ENCODE measurements around the gene ERCC4.
"Not testable (repeated sequence)": the region's sequence is repeated elsewhere in the genome, so short reads cannot be mapped to it uniquely, and the experiment has no call there.

ERCC4 gene

GRCh38 chr16:13904179-13904691 is 15.7 kb upstream of the ERCC4 start:
- peaks cover 2% of the 10 kb centered on the region for H3K36me3 Mint-ChIP-seq
- H3K4me1 Mint-ChIP-seq = no peaks in the 10 kb centered on the region
- peaks cover 25% of the 10 kb centered on the region for H3K27me3 Mint-ChIP-seq
- H3K4me3 Mint-ChIP-seq = no peak overlapping the region
- no peaks in the 10 kb centered on the region for H3K9me3 Mint-ChIP-seq
- no peak overlapping the region for H3K27ac Mint-ChIP-seq

DNA sequence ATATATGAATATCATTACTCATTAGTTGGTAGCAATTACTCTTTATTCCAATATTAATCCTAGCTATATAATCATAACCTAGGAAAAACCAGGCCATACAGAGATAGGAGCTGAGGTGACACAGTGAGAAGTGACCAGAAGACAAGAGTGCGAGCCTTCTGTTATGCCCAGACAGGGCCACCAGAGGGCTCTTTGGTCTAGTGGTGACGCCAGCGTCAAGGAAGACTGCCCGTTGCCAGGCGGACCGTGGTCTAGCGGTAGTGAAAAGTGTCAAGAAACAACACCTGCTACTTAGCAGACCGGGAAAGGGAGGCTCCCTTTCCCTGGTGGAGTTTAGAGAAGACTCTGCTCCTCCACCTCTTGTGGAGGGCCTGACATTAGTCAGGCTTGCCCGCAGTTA is 15.1 kb upstream of the ERCC4 start:
- H3K27me3 Mint-ChIP-seq = peaks cover 25% of the 10 kb centered on the region
- H3K27ac Mint-ChIP-seq, H3K4me1 Mint-ChIP-seq, H3K9me3 Mint-ChIP-seq, H3K4me3 Mint-ChIP-seq, H3K36me3 Mint-ChIP-seq: not testable (repeated sequence)

DNA sequence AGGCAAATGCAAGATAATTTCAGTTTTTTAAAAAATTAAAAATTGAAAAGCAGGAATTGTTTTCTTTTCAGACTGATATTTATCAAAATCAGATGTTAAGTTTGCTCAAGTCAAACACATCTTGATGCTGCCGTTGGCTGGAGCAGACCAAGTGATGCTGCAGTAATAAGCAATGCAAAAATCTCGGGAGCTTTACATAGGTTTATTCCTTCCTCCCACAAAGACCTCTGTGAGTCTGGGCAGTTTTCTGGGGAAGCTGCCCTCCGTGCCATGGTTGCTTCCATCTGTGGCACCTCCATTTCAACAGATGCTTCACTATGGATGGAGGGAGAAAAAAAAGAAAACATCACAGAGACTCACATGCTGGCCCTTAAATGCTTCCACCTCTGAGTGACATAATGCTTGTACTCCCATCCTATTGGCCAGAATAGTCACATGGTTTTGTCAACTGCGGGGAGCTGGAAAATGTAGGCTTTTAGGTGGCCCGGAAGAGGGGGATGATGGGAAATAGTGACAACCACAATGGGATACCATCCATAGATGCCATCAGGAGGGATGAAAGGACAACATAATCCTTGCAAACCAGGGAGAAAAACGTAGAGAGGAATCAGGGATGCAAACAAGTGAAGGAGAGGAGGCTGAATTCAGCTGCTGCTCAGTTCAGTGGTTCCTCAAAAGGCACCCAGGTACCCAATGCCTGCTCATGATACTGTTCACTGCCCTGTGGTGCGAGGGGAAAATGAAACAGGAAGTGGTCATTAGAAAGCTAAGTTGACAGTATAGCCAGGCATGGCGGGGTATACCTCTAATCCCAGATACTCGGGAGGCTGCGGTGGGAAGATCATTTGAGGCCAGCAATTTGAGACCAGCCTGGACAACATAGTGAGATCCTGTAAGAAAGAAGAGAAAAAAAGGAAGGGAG is 13.5 kb upstream of the ERCC4 start:
- no peak overlapping the region for H3K4me3 Mint-ChIP-seq
- no peaks in the 10 kb centered on the region for H3K4me1 Mint-ChIP-seq
- no peak overlapping the region for H3K27ac Mint-ChIP-seq
- H3K9me3 Mint-ChIP-seq = no peaks in the 10 kb centered on the region
- peaks cover 2% of the 10 kb centered on the region for H3K36me3 Mint-ChIP-seq
- peaks cover 23% of the 10 kb centered on the region for H3K27me3 Mint-ChIP-seq

DNA sequence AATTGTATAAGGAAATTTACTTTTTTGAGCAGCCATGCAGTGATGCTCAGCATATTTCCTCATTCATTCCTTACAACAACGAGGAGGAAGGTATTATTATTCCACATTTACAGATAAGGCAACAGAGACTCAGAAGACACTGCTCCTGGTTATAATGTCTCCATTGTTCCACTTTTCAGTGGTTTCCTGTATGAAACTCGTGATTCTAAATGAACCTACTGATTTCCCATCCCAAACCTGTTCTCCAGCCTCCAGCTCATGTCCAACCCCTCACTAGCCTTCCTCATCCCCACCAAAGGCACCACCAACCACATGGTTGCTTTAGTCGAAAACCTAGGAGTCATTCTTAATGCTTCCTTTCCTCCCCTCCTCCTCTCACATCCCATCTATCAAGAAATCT is 12.5 kb upstream of the ERCC4 start:
- Mint-ChIP-seq H3K27me3 (peaks cover 19% of the 10 kb centered on the region), H3K4me1 (no peaks in the 10 kb centered on the region)

GRCh38 chr16:13909069-13909468 is 10.9 kb upstream of the ERCC4 start:
- no peaks in the 10 kb centered on the region for H3K4me1 Mint-ChIP-seq
- H3K4me3 Mint-ChIP-seq = no peak overlapping the region
- H3K27ac Mint-ChIP-seq = no peak overlapping the region
- H3K36me3 Mint-ChIP-seq = no peaks in the 10 kb centered on the region
- H3K27me3 Mint-ChIP-seq = peaks cover 16% of the 10 kb centered on the region
- no peaks in the 10 kb centered on the region for H3K9me3 Mint-ChIP-seq

More for the DNA sequence above, 12.5 kb upstream of the ERCC4 start:
- Mint-ChIP-seq H3K27ac (no peak overlapping the region), H3K9me3 (no peaks in the 10 kb centered on the region), H3K4me3 (no peak overlapping the region), H3K36me3 (no peaks in the 10 kb centered on the region)

DNA sequence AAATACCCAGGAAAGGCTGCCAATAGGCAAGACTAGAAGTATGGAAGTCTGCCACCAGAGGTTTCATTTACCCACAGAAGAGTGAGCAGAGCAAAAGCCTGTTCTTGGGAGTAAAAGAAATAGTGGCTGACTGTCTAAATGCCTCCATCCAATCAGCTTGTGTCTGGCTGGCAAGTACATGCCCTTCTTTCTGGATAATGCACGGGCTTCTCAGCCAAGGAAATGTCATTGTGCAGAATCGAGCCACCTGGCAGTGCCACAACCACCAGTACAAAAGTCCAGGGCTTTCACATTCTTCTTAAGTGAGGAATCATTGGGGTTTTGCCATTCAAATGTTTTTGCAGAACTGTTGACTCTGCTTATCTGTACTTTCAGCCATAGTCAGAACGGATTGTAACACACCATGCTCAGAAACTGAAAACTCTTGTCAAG is 10.1 kb upstream of the ERCC4 start:
- Mint-ChIP-seq H3K9me3 (no peaks in the 10 kb centered on the region), H3K4me3 (no peak overlapping the region), H3K36me3 (no peaks in the 10 kb centered on the region), H3K27ac (no peak overlapping the region), H3K4me1 (no peaks in the 10 kb centered on the region), H3K27me3 (peaks cover 14% of the 10 kb centered on the region)

- Mint-ChIP-seq H3K4me3 (no peak overlapping the region), H3K4me1 (no peaks in the 10 kb centered on the region), H3K27ac (no peak overlapping the region), H3K36me3 (no peaks in the 10 kb centered on the region), H3K9me3 (no peaks in the 10 kb centered on the region), H3K27me3 (peaks cover 6% of the 10 kb centered on the region)
Observed at GRCh38 chr16:13911306-13911705, 8.6 kb upstream of the ERCC4 start.

DNA sequence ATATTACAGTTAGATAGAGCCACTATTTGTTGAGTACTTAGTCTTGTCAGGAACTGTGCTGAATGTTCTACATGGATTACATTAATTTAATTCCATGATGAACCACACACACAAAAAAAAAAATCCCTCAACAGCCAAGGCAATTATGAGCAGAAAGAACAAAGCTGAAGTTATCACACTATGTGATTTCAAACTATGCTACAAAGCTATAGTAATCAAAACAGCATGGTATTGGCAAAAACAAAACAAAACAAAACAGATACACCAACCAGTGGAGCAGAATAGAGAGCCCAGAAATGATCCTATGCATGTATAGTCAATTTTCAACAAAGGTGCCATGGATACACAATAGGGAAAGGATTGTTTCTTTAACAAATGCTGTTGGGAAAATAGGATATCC is 8.1 kb upstream of the ERCC4 start:
- Mint-ChIP-seq H3K27me3 (peaks cover 4% of the 10 kb centered on the region), H3K27ac (no peak overlapping the region), H3K4me3 (no peak overlapping the region), H3K9me3 (no peaks in the 10 kb centered on the region), H3K36me3 (no peaks in the 10 kb centered on the region), H3K4me1 (no peaks in the 10 kb centered on the region)

GRCh38 chr16:13912891-13913290 is 7.1 kb upstream of the ERCC4 start:
- peaks cover 4% of the 10 kb centered on the region for H3K27me3 Mint-ChIP-seq
- no peaks in the 10 kb centered on the region for H3K4me1 Mint-ChIP-seq
- H3K9me3 Mint-ChIP-seq = no peaks in the 10 kb centered on the region
- no peak overlapping the region for H3K4me3 Mint-ChIP-seq
- H3K27ac Mint-ChIP-seq = no peak overlapping the region
- no peaks in the 10 kb centered on the region for H3K36me3 Mint-ChIP-seq

GRCh38 chr16:13913374-13914292 is 6.3 kb upstream of the ERCC4 start:
- H3K27me3 Mint-ChIP-seq = no peaks in the 10 kb centered on the region
- H3K27ac Mint-ChIP-seq = no peak overlapping the region
- H3K4me3 Mint-ChIP-seq = no peak overlapping the region
- H3K36me3 Mint-ChIP-seq = no peaks in the 10 kb centered on the region
- no peaks in the 10 kb centered on the region for H3K4me1 Mint-ChIP-seq
- H3K9me3 Mint-ChIP-seq = no peaks in the 10 kb centered on the region

DNA sequence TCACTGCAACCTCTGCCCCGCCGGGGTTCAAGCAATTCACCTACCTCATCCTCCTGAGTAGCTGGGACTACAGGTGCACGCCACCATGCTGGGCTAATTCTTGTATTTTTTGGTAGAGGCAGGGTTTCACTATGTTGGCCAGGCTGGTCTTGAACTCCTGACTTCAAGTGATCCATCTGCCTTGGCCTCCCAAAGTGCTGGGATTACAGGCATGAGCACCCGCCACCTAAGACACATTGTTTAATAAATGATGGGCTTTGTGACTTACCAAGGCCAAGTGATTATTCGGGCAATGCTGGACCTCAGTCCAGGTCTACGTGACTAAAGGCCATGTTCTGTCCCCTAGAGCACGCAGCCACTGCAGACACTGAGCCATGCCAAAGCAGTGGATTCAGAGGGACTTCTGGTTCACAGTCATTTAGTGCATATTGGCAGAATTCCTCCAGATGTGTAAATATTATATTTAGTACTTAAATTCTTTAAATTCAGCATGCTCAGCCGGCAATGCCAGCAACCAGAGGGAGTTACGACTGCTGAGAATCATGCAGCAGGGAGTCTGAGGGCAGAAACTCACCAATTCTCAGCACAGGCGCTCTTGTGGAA is 4.8 kb upstream of the ERCC4 start:
- H3K27ac Mint-ChIP-seq = no peak overlapping the region
- H3K27me3 Mint-ChIP-seq = no peaks in the 10 kb centered on the region
- peaks cover 12% of the 10 kb centered on the region for H3K4me1 Mint-ChIP-seq
- no peaks in the 10 kb centered on the region for H3K36me3 Mint-ChIP-seq
- H3K4me3 Mint-ChIP-seq = no peak overlapping the region
- no peaks in the 10 kb centered on the region for H3K9me3 Mint-ChIP-seq

- no peaks in the 10 kb centered on the region for H3K9me3 Mint-ChIP-seq
- no peaks in the 10 kb centered on the region for H3K27me3 Mint-ChIP-seq
- peaks cover 35% of the 10 kb centered on the region for H3K4me1 Mint-ChIP-seq
- H3K4me3 Mint-ChIP-seq = peak overlapping the region; percentile 97
- H3K27ac Mint-ChIP-seq = peak overlapping the region; percentile 85
- H3K36me3 Mint-ChIP-seq = peaks cover 2% of the 10 kb centered on the region
Observed at GRCh38 chr16:13919330-13919682, 648 bp upstream of the ERCC4 start.

DNA sequence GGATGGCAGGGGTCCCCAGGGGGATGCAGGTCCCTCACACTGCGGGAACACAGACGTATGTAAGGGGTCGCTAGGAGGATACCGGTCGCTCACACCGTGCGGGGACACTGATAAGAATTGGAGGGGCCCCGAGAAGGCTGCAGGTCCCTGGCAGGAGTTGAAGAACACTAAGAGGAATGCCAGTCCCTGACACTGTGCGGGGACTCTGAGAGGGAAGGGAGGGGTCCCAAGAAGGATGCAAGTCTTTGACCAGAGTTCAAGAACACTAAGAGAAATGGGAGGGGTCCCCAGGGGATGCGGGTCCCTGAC is 510 bp downstream of the ERCC4 start:
- H3K9me3 Mint-ChIP-seq = no peaks in the 10 kb centered on the region
- H3K27ac Mint-ChIP-seq = peak overlapping the region; percentile 88
- peak overlapping the region; percentile 97 for H3K4me3 Mint-ChIP-seq
- no peaks in the 10 kb centered on the region for H3K27me3 Mint-ChIP-seq
- peaks cover 35% of the 10 kb centered on the region for H3K4me1 Mint-ChIP-seq
- peaks cover 2% of the 10 kb centered on the region for H3K36me3 Mint-ChIP-seq

- Mint-ChIP-seq H3K36me3 (peaks cover 5% of the 10 kb centered on the region), H3K9me3 (no peaks in the 10 kb centered on the region), H3K4me1 (peaks cover 35% of the 10 kb centered on the region), H3K4me3 (peak overlapping the region; percentile 97), H3K27me3 (no peaks in the 10 kb centered on the region), H3K27ac (peak overlapping the region; percentile 14)
Observed at GRCh38 chr16:13921328-13921727, 1.4 kb downstream of the ERCC4 start.

- no peaks in the 10 kb centered on the region for H3K27me3 Mint-ChIP-seq
Observed at GRCh38 chr16:13923703-13924298, 3.8 kb downstream of the ERCC4 start.

More at GRCh38 chr16:13923703-13924298, 3.8 kb downstream of the ERCC4 start:
- peaks cover 35% of the 10 kb centered on the region for H3K4me1 Mint-ChIP-seq
- no peak overlapping the region for H3K4me3 Mint-ChIP-seq
- no peaks in the 10 kb centered on the region for H3K9me3 Mint-ChIP-seq
- H3K27ac Mint-ChIP-seq = peak overlapping the region; percentile 70
- peaks cover 5% of the 10 kb centered on the region for H3K36me3 Mint-ChIP-seq

Measured in activated naive CD4-positive, alpha-beta T cell treated with anti-CD3 and anti-CD28 coated beads, Interleukin-2, amount 50 U/mL, for 24 hours (primary cell).